Spinal cord (tissue), 10 donors: Measurements from ENCODE around the gene THOC5. TPM values are rescaled to one million over a fixed set of nuclear protein-coding genes. Genes with fewer than 3 reads are reported as not detected.
"Not testable (repeated sequence)": the region's sequence is repeated elsewhere in the genome, so short reads cannot be mapped to it uniquely, and the experiment has no call there.

Source experiments
- DNase-seq, 6 donors: peaks; one replicate each; pipeline versions ENCODE4 v3.0.0 to v3.0.0-alpha.2; 2013 to 2015; ENCODE audit warnings: low spot score in 6 of 6, low read depth in 4 of 6
- H3K27ac ChIP-seq: one replicate; pipeline ENCODE4 v1.5.1; 2013; ENCODE audit warnings: low read depth, low read length, control low read depth
- H3K27me3 ChIP-seq: one replicate; pipeline ENCODE4 v1.6.1; 2013; ENCODE audit warnings: low read length; ENCODE audit not compliant: control insufficient read depth, insufficient read depth
- H3K36me3 ChIP-seq: one replicate; pipeline ENCODE4 v1.6.1; 2013; ENCODE audit warnings: low read length; ENCODE audit not compliant: control insufficient read depth, insufficient read depth
- H3K4me1 ChIP-seq: one replicate; pipeline ENCODE4 v1.6.1; 2013; ENCODE audit warnings: low read length; ENCODE audit not compliant: control insufficient read depth, insufficient read depth
- H3K4me3 ChIP-seq: one replicate; pipeline ENCODE4 v1.5.1; 2013; ENCODE audit warnings: low read depth, low read length, control low read depth
- H3K9me3 ChIP-seq: one replicate; pipeline ENCODE4 v1.6.1; 2013; ENCODE audit warnings: low read length; ENCODE audit not compliant: control insufficient read depth, insufficient read depth
- WGBS: methylation state at CpG from one replicate; pipeline ENCODE4 v1.1.5; 2013; ENCODE audit warnings: missing lambda C conversion rate; ENCODE audit not compliant: insufficient coverage; 5-methylcytosine and 5-hydroxymethylcytosine counted together
- polyA plus RNA-seq, 2 donors: library from polyadenylated mRNA; unstranded; fragments of 120-200 nt; gene quantifications; one replicate each; pipeline ENCODE4 v1.2.1, GENCODE V29; 2013; ENCODE audit not compliant: insufficient read length in 2 of 2
- total RNA-seq, 2 donors: library from RNA; depleted of rRNA in 1 of 2; stranded (reverse); fragments of 120-200 nt in 1 of 2; fragments of >200 nt in 1 of 2; gene quantifications; one replicate each; pipeline versions ENCODE4 v1.2.3 to v1.2.4, GENCODE V29; 2013 to 2014
- donor health status: healthy.

The THOC5 gene
- total and polyA plus RNA-seq, 4 donors, result 19.0 to 34.4 (median 32.3) TPM

DNA sequence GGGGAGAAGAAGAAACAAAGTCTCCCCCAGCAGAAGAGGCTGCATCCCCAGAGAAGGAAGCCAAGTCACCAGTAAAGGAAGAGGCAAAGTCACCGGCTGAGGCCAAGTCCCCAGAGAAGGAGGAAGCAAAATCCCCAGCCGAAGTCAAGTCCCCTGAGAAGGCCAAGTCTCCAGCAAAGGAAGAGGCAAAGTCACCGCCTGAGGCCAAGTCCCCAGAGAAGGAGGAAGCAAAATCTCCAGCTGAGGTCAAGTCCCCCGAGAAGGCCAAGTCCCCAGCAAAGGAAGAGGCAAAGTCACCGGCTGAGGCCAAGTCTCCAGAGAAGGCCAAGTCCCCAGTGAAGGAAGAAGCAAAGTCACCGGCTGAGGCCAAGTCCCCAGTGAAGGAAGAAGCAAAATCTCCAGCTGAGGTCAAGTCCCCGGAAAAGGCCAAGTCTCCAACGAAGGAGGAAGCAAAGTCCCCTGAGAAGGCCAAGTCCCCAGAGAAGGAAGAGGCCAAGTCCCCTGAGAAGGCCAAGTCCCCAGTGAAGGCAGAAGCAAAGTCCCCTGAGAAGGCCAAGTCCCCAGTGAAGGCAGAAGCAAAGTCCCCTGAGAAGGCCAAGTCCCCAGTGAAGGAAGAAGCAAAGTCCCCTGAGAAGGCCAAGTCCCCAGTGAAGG, 64.3 kb downstream of the THOC5 start:
- peaks cover 39% of the 10 kb centered on the region for H3K36me3 ChIP-seq
- H3K4me1 ChIP-seq, H3K27me3 ChIP-seq, H3K27ac ChIP-seq, DNase-seq, H3K4me3 ChIP-seq, H3K9me3 ChIP-seq: not testable (repeated sequence)
- 90% methylated on average over 8 of the region's 8 CpGs for WGBS

DNA sequence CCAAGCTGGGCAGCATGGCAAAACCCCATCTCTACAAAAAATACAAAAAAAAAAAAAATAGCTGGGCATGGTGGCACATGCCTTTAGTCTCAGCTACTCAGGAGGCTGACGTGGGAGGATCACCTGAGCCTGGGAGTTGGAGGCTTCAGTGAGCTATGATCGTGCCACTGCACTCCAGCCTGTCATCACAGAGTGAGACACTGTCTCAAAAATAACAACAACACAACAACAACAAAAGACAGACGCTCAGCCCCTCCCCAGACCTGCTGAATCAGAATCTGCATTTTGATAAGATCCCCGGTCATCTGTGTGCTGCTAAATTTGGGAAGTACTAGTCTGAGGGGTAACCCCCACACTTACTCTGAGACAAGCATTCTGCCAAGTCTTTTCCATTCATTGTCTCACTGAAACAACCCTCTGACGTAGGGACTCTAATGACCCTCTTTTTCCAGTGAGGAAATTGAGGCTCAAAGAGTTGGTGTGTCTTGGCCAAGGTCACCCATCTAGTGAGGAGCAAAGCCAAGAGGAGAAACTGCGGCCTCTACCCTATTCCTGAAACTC, 66.1 kb downstream of the THOC5 start:
- DNase-seq, result no peak
- WGBS, result 100% methylated on average over 2 of the region's 6 CpGs
- Histone ChIP-seq H3K4me3 (no peak overlapping the region), H3K27me3 (no peaks in the 10 kb centered on the region), H3K4me1 (peaks cover 1% of the 10 kb centered on the region), H3K27ac (no peak overlapping the region), H3K36me3 (peaks cover 47% of the 10 kb centered on the region), H3K9me3 (no peaks in the 10 kb centered on the region)

DNA sequence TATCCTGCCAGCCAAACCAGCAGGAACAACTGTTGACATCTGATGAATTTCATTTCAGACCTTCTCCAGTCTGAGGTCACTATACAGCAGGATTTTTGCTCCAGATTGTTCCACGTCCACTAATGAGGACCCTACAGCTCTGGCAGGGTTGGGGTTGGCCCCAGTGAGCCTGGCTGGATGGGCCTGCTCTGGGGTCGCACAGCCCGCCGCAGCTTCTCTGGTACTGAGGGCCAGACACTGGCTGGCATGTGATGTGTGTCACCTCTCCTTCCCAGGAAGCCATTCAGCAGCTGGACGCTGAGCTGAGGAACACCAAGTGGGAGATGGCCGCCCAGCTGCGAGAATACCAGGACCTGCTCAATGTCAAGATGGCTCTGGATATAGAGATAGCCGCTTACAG, 68.1 kb downstream of the THOC5 start:
- Histone ChIP-seq H3K4me1 (peaks cover 18% of the 10 kb centered on the region), H3K4me3 (no peak overlapping the region), H3K9me3 (no peaks in the 10 kb centered on the region), H3K36me3 (peaks cover 52% of the 10 kb centered on the region), H3K27me3 (peaks cover 8% of the 10 kb centered on the region), H3K27ac (no peak overlapping the region)
- no peak for DNase-seq
- WGBS, result 98% methylated on average over 8 of the region's 8 CpGs

DNA sequence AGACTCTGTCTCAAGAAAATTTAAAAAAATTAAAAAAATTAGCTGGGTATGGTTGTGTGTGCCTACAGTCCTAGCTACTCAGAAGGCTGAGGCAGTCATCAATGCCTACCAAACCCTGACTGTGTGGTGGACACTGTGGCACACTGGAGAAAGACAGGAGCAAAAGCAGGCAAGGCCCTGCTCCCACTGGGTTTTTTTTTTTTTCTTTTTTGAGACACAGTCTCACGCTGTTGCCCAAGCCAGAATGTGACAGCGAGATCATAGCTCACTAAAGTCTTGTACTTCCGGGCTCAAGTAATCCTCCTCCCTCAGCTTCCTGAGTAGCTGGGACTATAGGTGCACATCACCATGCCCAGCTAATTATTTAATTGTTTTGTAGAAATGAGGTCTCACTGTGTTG, 68.9 kb downstream of the THOC5 start:
- Histone ChIP-seq H3K4me3 (no peak overlapping the region), H3K4me1 (peaks cover 24% of the 10 kb centered on the region), H3K9me3 (no peaks in the 10 kb centered on the region), H3K27ac (no peak overlapping the region), H3K27me3 (peaks cover 12% of the 10 kb centered on the region), H3K36me3 (peaks cover 52% of the 10 kb centered on the region)
- no CpG with 5 or more reads among the region's 3 CpGs for WGBS
- DNase-seq, result no peak

DNA sequence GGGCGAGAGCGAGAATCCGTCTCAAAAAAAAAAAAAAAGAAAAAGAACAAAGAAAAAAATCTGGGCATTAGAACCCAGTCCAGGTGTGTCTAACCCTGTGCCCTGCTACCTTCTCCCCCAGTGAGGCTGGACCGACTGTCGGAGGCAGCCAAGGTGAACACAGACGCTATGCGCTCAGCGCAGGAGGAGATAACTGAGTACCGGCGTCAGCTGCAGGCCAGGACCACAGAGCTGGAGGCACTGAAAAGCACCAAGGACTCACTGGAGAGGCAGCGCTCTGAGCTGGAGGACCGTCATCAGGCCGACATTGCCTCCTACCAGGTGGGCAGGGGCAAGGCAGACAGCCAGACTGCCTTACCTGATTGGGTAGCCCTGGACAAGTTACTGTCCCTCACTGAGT, 70.3 kb downstream of the THOC5 start:
- WGBS, result 96% methylated on average over 13 of the region's 13 CpGs
- Histone ChIP-seq H3K4me3 (no peak overlapping the region), H3K36me3 (peaks cover 42% of the 10 kb centered on the region), H3K9me3 (no peaks in the 10 kb centered on the region), H3K27ac (no peak overlapping the region), H3K4me1 (peaks cover 38% of the 10 kb centered on the region), H3K27me3 (peaks cover 19% of the 10 kb centered on the region)
- no peak for DNase-seq

DNA sequence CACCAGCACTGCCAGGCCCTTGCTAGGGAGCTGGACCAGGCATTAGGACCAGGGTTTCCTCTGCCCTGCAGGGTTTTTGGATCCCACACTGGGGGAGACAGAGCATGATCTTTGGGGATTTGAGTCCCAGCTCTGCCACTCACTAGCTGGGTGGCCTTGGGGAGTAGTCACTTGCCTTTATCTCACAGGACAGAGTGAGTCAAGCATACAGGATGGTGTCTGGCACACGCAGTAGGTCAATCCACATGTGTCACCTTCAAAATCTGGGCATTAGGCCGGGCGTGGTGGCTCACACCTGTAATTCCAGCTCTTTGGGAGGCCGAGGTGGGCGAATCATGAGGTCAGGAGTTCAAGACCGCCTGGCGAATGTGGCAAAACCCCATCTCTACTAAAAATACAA, 70.8 kb downstream of the THOC5 start:
- Histone ChIP-seq H3K27me3 (peaks cover 19% of the 10 kb centered on the region), H3K36me3 (peaks cover 42% of the 10 kb centered on the region), H3K4me3 (no peak overlapping the region), H3K27ac (no peak overlapping the region), H3K4me1 (peaks cover 44% of the 10 kb centered on the region), H3K9me3 (no peaks in the 10 kb centered on the region)
- no peak for DNase-seq
- 95% methylated on average over 5 of the region's 7 CpGs for WGBS

DNA sequence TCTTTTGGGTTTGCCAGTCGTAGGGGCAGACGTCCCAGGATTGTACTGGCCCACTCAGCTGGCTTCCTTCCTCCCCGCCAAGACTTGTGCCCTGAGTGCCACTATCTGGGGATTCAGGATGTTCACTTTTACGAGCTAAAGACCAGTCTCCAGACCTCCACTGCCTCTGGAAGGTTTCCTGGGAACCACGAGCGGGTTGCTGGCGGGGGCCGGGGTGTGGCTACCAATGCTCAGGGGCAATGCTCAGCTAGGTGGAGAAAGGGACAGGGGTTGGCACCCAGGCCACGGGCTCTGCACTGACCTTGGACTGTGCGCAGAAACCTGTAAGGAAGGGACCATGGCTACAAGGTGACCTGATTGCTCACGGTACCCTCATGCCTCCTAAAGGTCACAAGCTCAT, 71.3 kb downstream of the THOC5 start:
- H3K9me3 ChIP-seq, result no peaks in the 10 kb centered on the region
- H3K4me1 ChIP-seq, result peaks cover 48% of the 10 kb centered on the region
- WGBS, result 71% methylated on average over 11 of the region's 11 CpGs
- H3K4me3 ChIP-seq, result no peak overlapping the region
- peaks cover 38% of the 10 kb centered on the region for H3K36me3 ChIP-seq
- H3K27me3 ChIP-seq, result peaks cover 19% of the 10 kb centered on the region
- no peak overlapping the region for H3K27ac ChIP-seq
- DNase-seq, result no peak

DNA sequence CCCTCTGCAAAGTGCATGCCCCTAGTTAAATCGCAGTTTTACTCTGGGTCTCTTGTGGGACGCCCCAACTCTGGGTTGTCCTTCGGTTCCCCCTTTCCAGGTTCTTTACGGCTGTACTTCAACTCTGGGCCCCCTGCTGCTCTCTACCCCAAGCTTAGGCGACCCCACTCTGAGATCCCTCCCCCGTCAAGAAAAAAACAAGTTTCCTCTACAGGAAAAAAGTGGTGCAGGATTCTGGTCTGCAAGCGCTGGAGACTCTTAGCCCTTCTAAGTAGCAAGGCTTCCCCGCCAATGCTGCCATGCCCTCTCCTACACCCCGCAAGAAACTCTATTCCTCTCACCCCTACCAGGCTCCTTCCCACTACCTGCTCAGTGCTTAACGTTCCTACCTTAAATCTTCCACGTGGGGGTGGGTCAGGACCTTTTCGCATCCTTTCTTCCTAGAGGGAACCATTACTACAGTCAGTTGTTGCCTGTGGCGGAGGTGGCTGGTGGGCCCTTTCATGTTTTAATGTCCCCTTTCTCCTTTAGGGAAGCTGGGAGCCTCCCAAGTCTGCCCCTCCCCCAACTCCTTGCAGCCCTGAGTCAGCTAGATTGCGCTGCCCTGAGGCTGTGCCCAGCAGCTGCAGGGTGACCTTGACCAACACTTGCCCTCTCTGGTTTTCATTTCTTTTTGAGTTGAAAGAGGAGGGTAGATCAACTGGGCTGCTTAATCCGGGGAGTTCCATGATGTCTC, 72.1 kb downstream of the THOC5 start:
- WGBS, result 3% methylated on average over 11 of the region's 15 CpGs
- peak in 1 of 6 donors; percentile 15 for DNase-seq
- H3K36me3 ChIP-seq, result peaks cover 34% of the 10 kb centered on the region
- H3K27ac ChIP-seq, result no peak overlapping the region
- no peaks in the 10 kb centered on the region for H3K9me3 ChIP-seq
- peaks cover 19% of the 10 kb centered on the region for H3K27me3 ChIP-seq
- H3K4me3 ChIP-seq, result peak overlapping the region; percentile 36
- H3K4me1 ChIP-seq, result peaks cover 56% of the 10 kb centered on the region

DNA sequence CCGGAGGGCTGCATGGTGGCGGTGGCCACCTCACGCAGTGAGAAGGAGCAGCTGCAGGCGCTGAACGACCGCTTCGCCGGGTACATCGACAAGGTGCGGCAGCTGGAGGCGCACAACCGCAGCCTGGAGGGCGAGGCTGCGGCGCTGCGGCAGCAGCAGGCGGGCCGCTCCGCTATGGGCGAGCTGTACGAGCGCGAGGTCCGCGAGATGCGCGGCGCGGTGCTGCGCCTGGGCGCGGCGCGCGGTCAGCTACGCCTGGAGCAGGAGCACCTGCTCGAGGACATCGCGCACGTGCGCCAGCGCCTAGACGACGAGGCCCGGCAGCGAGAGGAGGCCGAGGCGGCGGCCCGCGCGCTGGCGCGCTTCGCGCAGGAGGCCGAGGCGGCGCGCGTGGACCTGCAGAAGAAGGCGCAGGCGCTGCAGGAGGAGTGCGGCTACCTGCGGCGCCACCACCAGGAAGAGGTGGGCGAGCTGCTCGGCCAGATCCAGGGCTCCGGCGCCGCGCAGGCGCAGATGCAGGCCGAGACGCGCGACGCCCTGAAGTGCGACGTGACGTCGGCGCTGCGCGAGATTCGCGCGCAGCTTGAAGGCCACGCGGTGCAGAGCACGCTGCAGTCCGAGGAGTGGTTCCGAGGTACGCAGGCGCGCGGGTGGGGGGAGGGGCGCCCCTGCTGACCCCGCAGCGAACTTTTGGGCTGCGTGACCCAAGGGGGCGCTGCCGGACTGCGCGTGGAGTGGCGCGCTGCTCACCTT, 72.9 kb downstream of the THOC5 start:
- DNase-seq, result peak in 5 of 6 donors; percentile 63 to 97 (median 81)
- Histone ChIP-seq H3K9me3 (no peaks in the 10 kb centered on the region), H3K36me3 (peaks cover 33% of the 10 kb centered on the region), H3K4me3 (peak overlapping the region; percentile 38), H3K4me1 (peaks cover 56% of the 10 kb centered on the region), H3K27ac (no peak overlapping the region), H3K27me3 (peaks cover 19% of the 10 kb centered on the region)
- WGBS, result 1% methylated on average over 107 of the region's 107 CpGs
